ENCODE measurements around the gene RBM47.

Gene RBM47

GRCh38 chr4:40427128-40427527, 202.5 kb downstream of the RBM47 start:
- peaks cover 0 to 2% of the 10 kb centered on the region in 2 donors for H3K9me3 ChIP-seq (replicated peaks in 1 of 2; ENCODE audit: control insufficient read depth in 2 of 2, insufficient read depth in 1 of 2, low read depth in 1 of 2, low read length in 2 of 2)
- peaks cover 0 to 2% of the 10 kb centered on the region in 2 donors for H3K4me1 ChIP-seq (ENCODE audit: control insufficient read depth in 2 of 2, insufficient read depth in 1 of 2, low read depth in 1 of 2, low read length in 2 of 2)
- H2BK5ac ChIP-seq (ENCODE audit: low read length) = no peak overlapping the region
- H2BK12ac ChIP-seq (ENCODE audit: low read length) = no peak overlapping the region
- no peaks in the 10 kb centered on the region for H3K27me3 ChIP-seq (ENCODE audit: control insufficient read depth in 3 of 3, insufficient read depth in 3 of 3, low read depth in 1 of 3, low read length in 3 of 3)
- no peak overlapping the region for H3K14ac ChIP-seq (ENCODE audit: low read length)
- H3K4ac ChIP-seq (ENCODE audit: low read length) = no peak overlapping the region
- H3K27ac ChIP-seq (replicated peaks; ENCODE audit: low read length) = no peak overlapping the region
- H3K36me3 ChIP-seq (replicated peaks in 1 of 2; ENCODE audit: control insufficient read depth in 2 of 2, insufficient read depth in 2 of 2, low read length in 2 of 2) = no peaks in the 10 kb centered on the region
- no peak overlapping the region for H3K4me2 ChIP-seq (ENCODE audit: insufficient read depth, low read length, poor library complexity, severe bottlenecking)
- H4K91ac ChIP-seq (ENCODE audit: low read depth, low read length, poor library complexity) = no peak overlapping the region
- H3K23ac ChIP-seq (ENCODE audit: low read depth, low read length, poor library complexity) = no peak overlapping the region
- DNase-seq (ENCODE audit: low spot score) = no peak
- H2BK15ac ChIP-seq (ENCODE audit: low read length) = no peak overlapping the region
- H2BK120ac ChIP-seq (ENCODE audit: low read depth, low read length) = no peak overlapping the region
- H3K4me3 ChIP-seq (ENCODE audit: low read length in 2 of 2) = no peak overlapping the region
- no peaks in the 10 kb centered on the region for H3K79me1 ChIP-seq (ENCODE audit: low read depth, low read length)
- H3K9ac ChIP-seq (ENCODE audit: low read depth, low read length, poor library complexity) = no peak overlapping the region
- WGBS, 2 donors (ENCODE audit: extremely low coverage in 2 of 2, insufficient read length in 2 of 2, insufficient replicate concordance in 1 of 2) = no CpG with 5 or more reads among the region's 3 CpGs
- no peak overlapping the region for H3K18ac ChIP-seq (ENCODE audit: low read length)
- no peak overlapping the region for H2AFZ ChIP-seq (ENCODE audit: low read length)
- no peak overlapping the region for H4K8ac ChIP-seq (ENCODE audit: low read depth, low read length)
- H2AK5ac ChIP-seq (ENCODE audit: low read depth, low read length) = no peak overlapping the region

GRCh38 chr4:40425799-40426574, 203.7 kb downstream of the RBM47 start:
- H2AK5ac ChIP-seq (ENCODE audit: low read depth, low read length) = no peak overlapping the region
- H2BK15ac ChIP-seq (ENCODE audit: low read length) = no peak overlapping the region
- no peak overlapping the region for H2AFZ ChIP-seq (ENCODE audit: low read length)
- H3K27me3 ChIP-seq (ENCODE audit: control insufficient read depth in 3 of 3, insufficient read depth in 3 of 3, low read depth in 1 of 3, low read length in 3 of 3) = no peaks in the 10 kb centered on the region
- H3K4ac ChIP-seq (ENCODE audit: low read length) = no peak overlapping the region
- H3K4me1 ChIP-seq (ENCODE audit: control insufficient read depth in 2 of 2, insufficient read depth in 1 of 2, low read depth in 1 of 2, low read length in 2 of 2) = peaks cover 0 to 2% of the 10 kb centered on the region in 2 donors
- no peak overlapping the region for H4K91ac ChIP-seq (ENCODE audit: low read depth, low read length, poor library complexity)
- no peak overlapping the region for H3K4me2 ChIP-seq (ENCODE audit: insufficient read depth, low read length, poor library complexity, severe bottlenecking)
- H3K14ac ChIP-seq (ENCODE audit: low read length) = no peak overlapping the region
- H2BK120ac ChIP-seq (ENCODE audit: low read depth, low read length) = no peak overlapping the region
- no peaks in the 10 kb centered on the region for H3K79me1 ChIP-seq (ENCODE audit: low read depth, low read length)
- H4K8ac ChIP-seq (ENCODE audit: low read depth, low read length) = no peak overlapping the region
- H3K36me3 ChIP-seq (replicated peaks in 1 of 2; ENCODE audit: control insufficient read depth in 2 of 2, insufficient read depth in 2 of 2, low read length in 2 of 2) = no peaks in the 10 kb centered on the region
- WGBS, 2 donors (ENCODE audit: extremely low coverage in 2 of 2, insufficient read length in 2 of 2, insufficient replicate concordance in 1 of 2) = no CpG with 5 or more reads among the region's 24 CpGs
- no peak overlapping the region for H3K18ac ChIP-seq (ENCODE audit: low read length)
- H2BK5ac ChIP-seq (ENCODE audit: low read length) = no peak overlapping the region
- H3K9ac ChIP-seq (ENCODE audit: low read depth, low read length, poor library complexity) = no peak overlapping the region
- no peak for DNase-seq (ENCODE audit: low spot score)
- H3K9me3 ChIP-seq (replicated peaks in 1 of 2; ENCODE audit: control insufficient read depth in 2 of 2, insufficient read depth in 1 of 2, low read depth in 1 of 2, low read length in 2 of 2) = peaks cover 0 to 2% of the 10 kb centered on the region in 2 donors
- no peak overlapping the region for H3K23ac ChIP-seq (ENCODE audit: low read depth, low read length, poor library complexity)
- no peak overlapping the region for H3K4me3 ChIP-seq (ENCODE audit: low read length in 2 of 2)
- H2BK12ac ChIP-seq (ENCODE audit: low read length) = no peak overlapping the region
- no peak overlapping the region for H3K27ac ChIP-seq (replicated peaks; ENCODE audit: low read length)

- no peak overlapping the region for H3K27ac ChIP-seq (replicated peaks; ENCODE audit: low read length)
- peaks cover 0 to 2% of the 10 kb centered on the region in 2 donors for H3K4me1 ChIP-seq (ENCODE audit: control insufficient read depth in 2 of 2, insufficient read depth in 1 of 2, low read depth in 1 of 2, low read length in 2 of 2)
- H3K79me1 ChIP-seq (ENCODE audit: low read depth, low read length) = no peaks in the 10 kb centered on the region
- no peak overlapping the region for H2BK12ac ChIP-seq (ENCODE audit: low read length)
- no peak overlapping the region for H2AK5ac ChIP-seq (ENCODE audit: low read depth, low read length)
- H3K14ac ChIP-seq (ENCODE audit: low read length) = no peak overlapping the region
- no peak overlapping the region for H3K4me2 ChIP-seq (ENCODE audit: insufficient read depth, low read length, poor library complexity, severe bottlenecking)
- H2BK120ac ChIP-seq (ENCODE audit: low read depth, low read length) = no peak overlapping the region
- DNase-seq (ENCODE audit: low spot score) = no peak
- no peaks in the 10 kb centered on the region for H3K27me3 ChIP-seq (ENCODE audit: control insufficient read depth in 3 of 3, insufficient read depth in 3 of 3, low read depth in 1 of 3, low read length in 3 of 3)
- H3K9me3 ChIP-seq (replicated peaks in 1 of 2; ENCODE audit: control insufficient read depth in 2 of 2, insufficient read depth in 1 of 2, low read depth in 1 of 2, low read length in 2 of 2) = peaks cover 0 to 8% of the 10 kb centered on the region in 2 donors
- no peak overlapping the region for H2BK15ac ChIP-seq (ENCODE audit: low read length)
- H3K18ac ChIP-seq (ENCODE audit: low read length) = no peak overlapping the region
- no peak overlapping the region for H3K4ac ChIP-seq (ENCODE audit: low read length)
- H3K23ac ChIP-seq (ENCODE audit: low read depth, low read length, poor library complexity) = no peak overlapping the region
- no peak overlapping the region for H2AFZ ChIP-seq (ENCODE audit: low read length)
- no peak overlapping the region for H2BK5ac ChIP-seq (ENCODE audit: low read length)
- no peak overlapping the region for H3K4me3 ChIP-seq (ENCODE audit: low read length in 2 of 2)
- no CpG with 5 or more reads among the region's 3 CpGs for WGBS, 2 donors (ENCODE audit: extremely low coverage in 2 of 2, insufficient read length in 2 of 2, insufficient replicate concordance in 1 of 2)
- H3K9ac ChIP-seq (ENCODE audit: low read depth, low read length, poor library complexity) = no peak overlapping the region
- no peak overlapping the region for H4K91ac ChIP-seq (ENCODE audit: low read depth, low read length, poor library complexity)
- no peaks in the 10 kb centered on the region for H3K36me3 ChIP-seq (replicated peaks in 1 of 2; ENCODE audit: control insufficient read depth in 2 of 2, insufficient read depth in 2 of 2, low read length in 2 of 2)
- no peak overlapping the region for H4K8ac ChIP-seq (ENCODE audit: low read depth, low read length)
Measured at GRCh38 chr4:40423735-40424134, 205.9 kb downstream of the RBM47 start.

GRCh38 chr4:40421839-40422708, 207.6 kb downstream of the RBM47 start:
- no peak overlapping the region for H2BK15ac ChIP-seq (ENCODE audit: low read length)
- H4K8ac ChIP-seq (ENCODE audit: low read depth, low read length) = no peak overlapping the region
- no peak overlapping the region for H3K23ac ChIP-seq (ENCODE audit: low read depth, low read length, poor library complexity)
- H3K4me2 ChIP-seq (ENCODE audit: insufficient read depth, low read length, poor library complexity, severe bottlenecking) = no peak overlapping the region
- no peak overlapping the region for H3K4ac ChIP-seq (ENCODE audit: low read length)
- no peak overlapping the region for H2BK12ac ChIP-seq (ENCODE audit: low read length)
- no peak overlapping the region for H3K18ac ChIP-seq (ENCODE audit: low read length)
- no peak overlapping the region for H2AK5ac ChIP-seq (ENCODE audit: low read depth, low read length)
- H3K36me3 ChIP-seq (replicated peaks in 1 of 2; ENCODE audit: control insufficient read depth in 2 of 2, insufficient read depth in 2 of 2, low read length in 2 of 2) = no peaks in the 10 kb centered on the region
- H2BK120ac ChIP-seq (ENCODE audit: low read depth, low read length) = no peak overlapping the region
- H3K79me1 ChIP-seq (ENCODE audit: low read depth, low read length) = no peaks in the 10 kb centered on the region
- WGBS, 2 donors (ENCODE audit: extremely low coverage in 2 of 2, insufficient read length in 2 of 2, insufficient replicate concordance in 1 of 2) = no CpG with 5 or more reads among the region's 7 CpGs
- H2BK5ac ChIP-seq (ENCODE audit: low read length) = no peak overlapping the region
- H4K91ac ChIP-seq (ENCODE audit: low read depth, low read length, poor library complexity) = no peak overlapping the region
- no peak overlapping the region for H3K14ac ChIP-seq (ENCODE audit: low read length)
- no peak overlapping the region for H2AFZ ChIP-seq (ENCODE audit: low read length)
- peaks cover 0 to 2% of the 10 kb centered on the region in 2 donors for H3K4me1 ChIP-seq (ENCODE audit: control insufficient read depth in 2 of 2, insufficient read depth in 1 of 2, low read depth in 1 of 2, low read length in 2 of 2)
- peaks cover 0 to 8% of the 10 kb centered on the region in 2 donors for H3K9me3 ChIP-seq (replicated peaks in 1 of 2; ENCODE audit: control insufficient read depth in 2 of 2, insufficient read depth in 1 of 2, low read depth in 1 of 2, low read length in 2 of 2)
- no peak overlapping the region for H3K9ac ChIP-seq (ENCODE audit: low read depth, low read length, poor library complexity)
- no peak for DNase-seq (ENCODE audit: low spot score)
- H3K4me3 ChIP-seq (ENCODE audit: low read length in 2 of 2) = no peak overlapping the region
- H3K27me3 ChIP-seq (ENCODE audit: control insufficient read depth in 3 of 3, insufficient read depth in 3 of 3, low read depth in 1 of 3, low read length in 3 of 3) = no peaks in the 10 kb centered on the region
- H3K27ac ChIP-seq (replicated peaks; ENCODE audit: low read length) = no peak overlapping the region

Measured in neuronal stem cell (in vitro differentiated cells).